DMS79 treated with DMSO at 0.1 percent for 48 hours (cell line): ENCODE data around the gene MADD.

Experiments used
- DNase-seq: peaks from one replicate; lab custom pipeline; 2025; lab: John Stamatoyannopoulos, UW

Gene MADD

GRCh38 chr11:47356998-47357329, 87.0 kb downstream of the MADD start:
- DNase-seq: no peak

GRCh38 chr11:47357985-47358730, 88.2 kb downstream of the MADD start:
- DNase-seq: no peak

DNA sequence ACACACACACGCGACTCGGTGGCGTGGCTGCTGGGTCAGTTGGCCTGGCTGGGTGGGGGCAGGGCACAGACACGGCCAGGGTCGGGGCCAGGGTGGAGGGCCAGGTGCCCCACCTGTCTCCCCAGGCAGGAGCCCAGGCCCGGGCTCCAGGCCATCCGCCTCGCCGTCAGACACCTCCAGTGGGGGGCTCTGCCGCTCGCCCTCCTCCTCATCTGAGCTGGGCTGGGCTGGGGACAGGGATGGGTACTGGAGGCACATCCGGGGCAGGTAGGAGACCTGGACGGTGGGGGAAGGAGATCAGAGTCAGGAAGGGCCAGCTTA, 88.8 kb downstream of the MADD start:
- no peak for DNase-seq

GRCh38 chr11:47359162-47359561, 89.2 kb downstream of the MADD start:
- DNase-seq: no peak

GRCh38 chr11:47359586-47359985, 89.7 kb downstream of the MADD start:
- DNase-seq: no peak

- DNase-seq: no peak
Observed at GRCh38 chr11:47360341-47360740, 90.4 kb downstream of the MADD start.

DNA sequence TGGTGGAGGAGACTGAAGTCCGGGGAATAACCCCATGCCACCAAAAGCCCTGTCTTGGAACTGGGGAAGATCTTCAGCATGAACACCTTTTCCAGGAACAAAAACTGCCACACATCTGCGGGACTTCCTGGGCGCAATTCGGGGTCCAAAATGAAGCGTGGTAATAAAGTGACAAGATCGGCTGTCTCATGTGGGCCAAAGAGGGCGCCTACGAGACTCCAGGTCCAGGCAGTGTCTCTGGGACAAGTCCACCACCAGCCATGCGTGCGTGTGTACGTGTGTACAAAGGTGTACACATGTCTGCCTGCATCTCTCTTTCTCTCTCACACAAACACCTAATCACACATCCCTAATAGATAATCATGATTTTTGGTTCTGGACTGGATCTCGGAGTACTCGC, 91.5 kb downstream of the MADD start:
- DNase-seq: no peak

GRCh38 chr11:47366020-47366490, 96.1 kb downstream of the MADD start:
- DNase-seq: no peak

- DNase-seq: no peak
Observed at GRCh38 chr11:47369676-47370075, 99.7 kb downstream of the MADD start.

GRCh38 chr11:47372422-47372821, 102.5 kb downstream of the MADD start:
- DNase-seq: no peak

DNA sequence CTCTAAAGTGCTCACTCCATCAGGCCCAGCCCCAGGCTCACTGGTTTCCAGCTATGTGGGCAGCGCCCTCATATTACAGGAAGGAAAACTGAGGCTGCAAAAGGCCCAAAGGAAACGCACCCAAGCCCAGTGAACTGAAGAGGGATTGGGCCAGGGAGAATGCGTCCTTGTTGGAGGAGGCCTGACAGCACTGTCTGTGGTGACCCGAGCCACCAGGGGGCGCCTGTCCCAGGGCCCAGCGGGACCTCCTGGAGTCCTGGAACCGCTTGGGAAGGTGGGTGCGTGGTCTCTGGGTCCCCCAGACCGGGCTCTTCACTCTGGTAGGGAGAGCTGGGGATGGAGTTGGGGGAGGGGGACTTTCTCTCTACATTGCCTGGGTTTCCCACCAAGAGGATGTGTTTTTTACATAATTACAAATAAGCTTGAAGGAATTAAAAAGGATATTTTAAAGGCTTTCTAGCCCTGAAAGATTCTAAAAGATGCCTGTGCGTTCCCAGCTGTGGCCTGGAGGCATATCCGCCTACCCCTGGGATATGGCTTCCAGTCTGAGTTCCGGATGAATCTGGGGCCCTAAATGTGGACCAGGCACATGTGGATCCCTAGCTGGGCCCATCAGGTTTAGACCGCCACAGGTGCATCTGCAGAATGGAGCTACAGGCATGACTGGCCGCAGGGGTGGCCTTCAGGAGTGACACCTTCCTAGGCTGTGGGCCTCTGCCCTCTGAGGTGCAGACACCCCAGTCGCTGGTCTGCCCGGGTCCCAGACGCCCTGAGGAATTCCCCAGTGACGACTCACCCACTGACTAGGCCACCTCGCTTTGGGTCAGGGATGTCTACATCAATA, 104.2 kb downstream of the MADD start:
- DNase-seq: peak; percentile 44

- DNase-seq: no peak
Observed at GRCh38 chr11:47374720-47375019, 104.7 kb downstream of the MADD start.

- no peak for DNase-seq
Observed at GRCh38 chr11:47375020-47375419, 105.1 kb downstream of the MADD start.

- no peak for DNase-seq
Observed at GRCh38 chr11:47375546-47376085, 105.7 kb downstream of the MADD start.

GRCh38 chr11:47376107-47376524, 106.2 kb downstream of the MADD start:
- no peak for DNase-seq

DNA sequence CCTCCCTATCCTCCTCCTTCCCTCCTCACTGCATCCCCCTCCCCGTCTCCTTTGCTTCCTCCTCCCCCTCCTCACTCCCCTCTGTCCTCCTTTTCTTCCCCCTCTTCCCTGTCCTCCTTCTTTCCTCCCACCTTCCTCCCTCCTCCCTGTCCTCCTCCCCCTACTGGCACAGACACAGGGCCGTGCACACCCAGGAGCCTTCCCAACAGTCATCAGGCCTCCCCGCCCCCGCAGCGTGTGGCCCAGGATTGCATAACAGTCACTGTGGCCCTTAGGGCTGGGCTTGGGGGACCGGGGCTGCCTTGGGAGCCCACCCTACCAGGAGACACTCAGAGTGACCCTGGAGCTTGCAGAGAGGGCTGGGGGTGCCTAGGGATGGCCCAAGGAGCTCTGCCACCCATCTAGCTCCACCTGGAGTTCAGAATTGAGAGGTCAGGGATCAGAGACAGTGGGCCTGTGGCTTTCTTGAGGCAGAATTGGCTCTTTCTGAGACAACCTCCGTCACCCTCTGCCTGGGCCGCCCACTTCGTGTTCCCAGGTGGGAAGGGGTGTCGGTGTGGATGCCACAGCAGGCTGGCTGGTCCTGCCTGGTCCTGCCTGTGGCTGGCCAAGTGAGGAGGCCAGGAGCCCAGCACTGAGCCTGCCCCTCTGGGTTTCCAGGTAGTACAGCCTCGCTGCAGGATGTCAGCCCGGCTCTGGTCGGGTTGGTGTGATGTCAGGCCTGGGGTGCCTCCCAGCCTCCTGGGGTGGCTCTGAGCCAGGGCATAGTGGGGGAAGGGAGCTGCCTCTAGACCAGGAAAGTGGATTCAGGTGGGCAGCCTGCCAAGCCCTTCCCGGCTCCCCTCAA, 106.8 kb downstream of the MADD start:
- no peak for DNase-seq

DNA sequence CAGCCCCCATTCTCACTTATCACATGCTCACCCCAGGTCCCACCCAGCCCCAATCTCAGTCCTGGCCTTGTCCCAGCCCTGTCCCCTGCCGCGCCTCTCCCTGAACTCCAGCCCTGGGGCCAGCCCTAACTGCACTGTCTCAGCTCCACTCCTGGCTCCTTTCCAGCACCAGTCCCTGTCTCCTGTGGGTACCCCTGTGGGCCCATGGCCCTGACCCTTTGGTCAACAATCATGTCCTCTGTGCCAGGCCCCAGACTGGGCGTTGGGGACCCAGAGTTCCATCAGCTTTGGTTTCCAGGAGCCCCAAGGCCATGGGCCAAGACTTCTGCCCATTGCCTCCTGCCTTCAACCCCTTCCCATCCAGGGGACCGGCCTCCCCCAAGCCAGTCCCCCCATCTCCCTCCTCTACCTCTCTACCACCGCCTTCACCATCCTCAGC, 107.7 kb downstream of the MADD start:
- DNase-seq: no peak

DNA sequence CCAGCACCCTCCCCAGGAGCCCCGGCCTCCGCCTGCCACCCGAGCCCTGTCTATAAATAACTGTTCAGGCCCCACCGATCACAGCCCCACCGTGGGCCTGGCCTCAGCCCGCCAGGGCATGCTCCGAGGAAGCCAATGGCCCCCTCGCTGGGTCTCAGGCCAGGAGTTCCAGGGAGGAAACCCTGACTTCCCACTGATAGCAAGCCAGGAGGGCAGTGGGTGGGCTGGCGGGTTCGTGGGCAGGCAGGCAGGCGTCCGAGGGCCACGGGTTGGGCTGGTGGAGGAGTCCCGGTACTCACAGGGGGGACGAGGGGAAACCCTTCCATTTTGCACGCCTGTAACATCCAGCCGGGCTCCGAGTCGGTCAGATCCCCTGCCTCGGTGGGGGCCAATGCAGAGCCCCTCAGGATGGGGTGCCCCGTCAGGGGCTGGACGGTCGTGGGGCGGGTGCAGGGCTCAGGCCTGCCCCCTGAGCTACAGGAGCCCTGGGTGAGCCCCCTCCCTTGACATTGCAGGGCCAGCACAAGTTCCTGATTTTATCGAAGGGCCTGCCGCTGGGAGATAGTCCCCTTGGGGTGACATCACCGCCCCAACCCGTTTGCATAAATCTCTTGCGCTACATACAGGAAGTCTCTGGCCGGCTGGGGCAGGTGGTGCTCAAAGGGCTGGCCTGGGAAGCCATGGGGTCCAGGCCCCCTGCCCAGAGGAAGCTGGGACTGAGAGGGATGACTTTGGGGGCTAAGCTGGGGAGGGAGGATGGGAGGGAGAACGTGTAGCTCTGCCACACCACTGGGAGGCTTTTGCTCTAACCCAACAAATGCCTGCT, 108.3 kb downstream of the MADD start, which contains the start of gene SPI1:
Gene SPI1 (minus strand): TSS at position 538 of the 826 bp plus-strand sequence. CDS start 194 bp downstream, at position 344.
- DNase-seq: no peak

- DNase-seq: no peak
Observed at GRCh38 chr11:47378836-47379170, 108.9 kb downstream of the MADD start.

GRCh38 chr11:47379317-47379716, 109.4 kb downstream of the MADD start:
- no peak for DNase-seq
